Testis (tissue), 3 donors: ENCODE measurements around the gene ZMIZ1. TPM values are rescaled to one million over a fixed set of nuclear protein-coding genes. Genes with fewer than 3 reads are reported as not detected.

Experiments
- DNase-seq: peaks from one replicate; pipeline ENCODE4 v3.0.0-alpha.2; 2019
- H3K27ac ChIP-seq, 2 donors: fragments of 200-600 bp; sonication (generic); one replicate each; pipeline ENCODE4 v1.5.1; 2019
- H3K27me3 ChIP-seq: fragments of 200-600 bp; sonication (generic); one replicate; pipeline ENCODE4 v1.5.1; 2019
- H3K36me3 ChIP-seq: fragments of 200-600 bp; sonication (generic); one replicate; pipeline ENCODE4 v1.5.1; 2017; ENCODE audit warnings: low read depth; ENCODE audit errors: missing control alignments
- H3K4me1 ChIP-seq: fragments of 200-600 bp; sonication (generic); one replicate; pipeline ENCODE4 v1.5.1; 2019
- H3K4me3 ChIP-seq, 2 donors: fragments of 200-600 bp; sonication (generic); one replicate each; pipeline ENCODE4 v1.5.1; 2017 to 2019
- H3K9me3 ChIP-seq: fragments of 200-600 bp; sonication (generic); one replicate; pipeline ENCODE4 v1.5.1; 2017
- CTCF ChIP-seq, 3 experiments: fragments of 450-650 bp in 2 of 3; fragments of 200-600 bp in 1 of 3; sonication (generic) in 1 of 3; IDR thresholded peaks; one replicate each; pipeline ENCODE4 v1.5.1; 2016 to 2019; ENCODE audit warnings: antibody characterized with exemption in 3 of 3, mild to moderate bottlenecking in 2 of 3, moderate library complexity in 1 of 3
- POLR2A ChIP-seq: fragments of 450-650 bp; IDR thresholded peaks from one replicate; pipeline ENCODE4 v1.6.1; 2017; ENCODE audit warnings: antibody characterized with exemption, mild to moderate bottlenecking, moderate library complexity
- WGBS, 2 donors: methylation state at CpG; one replicate each; pipeline ENCODE4 v1.1.5; 2018; 5-methylcytosine and 5-hydroxymethylcytosine counted together
- intact Hi-C: fragments of 100-400 bp; cut with DNase I; formaldehyde crosslinking; loops from one replicate; pipeline ENCODE4 v1.15.1; 2023; ENCODE audit warnings: low total_unique reads
- polyA plus RNA-seq: library from polyadenylated mRNA; stranded (reverse); fragments of 350-450 nt; fragmentation: Illumina TruSeq; extraction: RNeasy Lipid Tissue Mini Kit (QIAGEN cat#74804); gene quantifications from one replicate; pipeline ENCODE4 v1.2.3, GENCODE V29; 2014; ENCODE audit warnings: low read depth, low replicate concordance; ENCODE audit not compliant: insufficient read depth
- total RNA-seq, 2 donors: library from RNA; depleted of rRNA; stranded (reverse); fragments of >200 nt; gene quantifications; one replicate each; pipeline ENCODE4 v1.2.3, GENCODE V29; 2016

ZMIZ1 gene
- total and polyA plus RNA-seq, 3 donors from 2014 or later, result 15.2 to 22.0 (median 18.8) TPM

- 92 to 97% methylated on average over 3 of the region's 3 CpGs for WGBS, 2 donors
- peaks cover 25% of the 10 kb centered on the region for H3K4me1 ChIP-seq
- H3K9me3 ChIP-seq, result no peaks in the 10 kb centered on the region
- no peaks in the 10 kb centered on the region for H3K27me3 ChIP-seq
- DNase-seq, result no peak
- no peak for TF ChIP-seq POLR2A
- TF ChIP-seq CTCF (IDR thresholded peaks at IDR 0.05), result no peak
- H3K27ac ChIP-seq, result no peak overlapping the region
- intact Hi-C loops, result no loop called here
- no peak overlapping the region for H3K4me3 ChIP-seq
- H3K36me3 ChIP-seq, result no peaks in the 10 kb centered on the region
Observed at GRCh38 chr10:79339266-79339665, 270.5 kb downstream of the ZMIZ1 start.

GRCh38 chr10:79340646-79341244 lies 272.0 kb downstream of the ZMIZ1 start:
- H3K9me3 ChIP-seq, result no peaks in the 10 kb centered on the region
- 62% methylated on average over 5 of the region's 5 CpGs for WGBS, 2 donors
- no peak overlapping the region for H3K27ac ChIP-seq
- TF ChIP-seq POLR2A (no peak), CTCF (IDR thresholded peaks at IDR 0.05) (no peak)
- peaks cover 16% of the 10 kb centered on the region for H3K4me1 ChIP-seq
- no peaks in the 10 kb centered on the region for H3K27me3 ChIP-seq
- no peak overlapping the region for H3K4me3 ChIP-seq
- H3K36me3 ChIP-seq, result no peaks in the 10 kb centered on the region
- no peak for DNase-seq
- intact Hi-C loops, result no loop called here

- no peaks in the 10 kb centered on the region for H3K27me3 ChIP-seq
- intact Hi-C loops, result no loop called here
- H3K4me3 ChIP-seq, result no peak overlapping the region
- no peak for TF ChIP-seq POLR2A
- TF ChIP-seq CTCF (IDR thresholded peaks at IDR 0.05), result no peak
- H3K36me3 ChIP-seq, result no peaks in the 10 kb centered on the region
- DNase-seq, result no peak
- H3K27ac ChIP-seq, result no peak overlapping the region
- 81 to 87% methylated on average over 5 of the region's 5 CpGs for WGBS, 2 donors
- H3K9me3 ChIP-seq, result no peaks in the 10 kb centered on the region
- H3K4me1 ChIP-seq, result peaks cover 16% of the 10 kb centered on the region
Observed at GRCh38 chr10:79342295-79342761, 273.6 kb downstream of the ZMIZ1 start.

- H3K27ac ChIP-seq, result no peak overlapping the region
- no peaks in the 10 kb centered on the region for H3K36me3 ChIP-seq
- no peak for TF ChIP-seq POLR2A
- TF ChIP-seq CTCF (IDR thresholded peaks at IDR 0.05), result no peak
- no peak overlapping the region for H3K4me3 ChIP-seq
- H3K9me3 ChIP-seq, result no peaks in the 10 kb centered on the region
- DNase-seq, result no peak
- 79 to 88% methylated on average over 8 to 10 of the region's 10 CpGs for WGBS, 2 donors
- intact Hi-C loops, result no loop called here
- peaks cover 18% of the 10 kb centered on the region for H3K4me1 ChIP-seq
- H3K27me3 ChIP-seq, result no peaks in the 10 kb centered on the region
Observed at GRCh38 chr10:79342811-79343561, 274.2 kb downstream of the ZMIZ1 start.
